GM23338 (cell line): ENCODE data around the gene BCL2.

Experiments
- CTCF ChIP-seq, 2 experiments: fragments of 200-600 bp in 1 of 2; sonication (generic) in 1 of 2; conservative IDR thresholded peaks; 2 replicates each; pipeline versions ENCODE4 v1.5.1 to v1.6.1; 2016 to 2017; ENCODE audit warnings: antibody characterized with exemption in 2 of 2, low read depth in 2 of 2, mild to moderate bottlenecking in 2 of 2, moderate library complexity in 1 of 2
- EZH2 ChIP-seq: fragments of 200-600 bp; sonication (generic); IDR thresholded peaks from one replicate; pipeline ENCODE4 v1.8.0; 2017; ENCODE audit warnings: antibody characterized with exemption, mild to moderate bottlenecking, low read depth; ENCODE audit not compliant: unreplicated experiment

GRCh38 chr18:63149302-63149587 lies 170.3 kb downstream of the BCL2 start:
- TF ChIP-seq CTCF (conservative IDR thresholded peaks at IDR 0.05; ENCODE audit: low read depth in 2 of 2) = no peak
- no peak for TF ChIP-seq EZH2
